GM23248 (cell line): ENCODE results near the gene KCNG2.

ENCODE experiments used
- EZH2 ChIP-seq: fragments of 200-600 bp; sonication (generic); IDR thresholded peaks from 2 replicates; pipeline ENCODE4 v1.6.1; 2018; ENCODE audit warnings: antibody characterized with exemption, mild to moderate bottlenecking; ENCODE audit not compliant: insufficient read depth, poor library complexity, severe bottlenecking
- EZH2phosphoT487 ChIP-seq: fragments of 200-600 bp; sonication (generic); IDR thresholded peaks from 2 replicates; pipeline ENCODE4 v1.6.1; 2018; ENCODE audit warnings: antibody characterized with exemption, moderate library complexity, mild to moderate bottlenecking, low read depth; ENCODE audit not compliant: insufficient read depth

GRCh38 chr18:79879566-79879965 lies 81.8 kb downstream of the KCNG2 start:
- TF ChIP-seq EZH2: no peak
- TF ChIP-seq EZH2phosphoT487: no peak
